ACC112 (cell line): ENCODE results near the gene EP400.
"Not testable (repeated sequence)": the region's sequence is repeated elsewhere in the genome, so short reads cannot be mapped to it uniquely, and the experiment has no call there.

ENCODE experiments used
- H2AFZ ChIP-seq: fragments of 200-600 bp; sonication (generic); one replicate; pipeline ENCODE4 v1.6.0; 2017; ENCODE audit warnings: antibody characterized with exemption, low read length; ENCODE audit not compliant: unreplicated experiment
- H3K27ac ChIP-seq: fragments of 200-600 bp; sonication (generic); 2 replicates; pipeline ENCODE4 v1.5.1; 2014; ENCODE audit warnings: low read depth, mild to moderate bottlenecking, antibody characterized with exemption, low read length, moderate library complexity
- H3K27me3 ChIP-seq: fragments of 200-600 bp; sonication (generic); 2 replicates; pipeline ENCODE4 v1.6.1; 2014; ENCODE audit warnings: mild to moderate bottlenecking, antibody characterized with exemption, low read length, moderate library complexity, mixed read lengths; ENCODE audit not compliant: insufficient read depth
- H3K36me3 ChIP-seq: fragments of 200-600 bp; sonication (generic); 2 replicates; pipeline ENCODE4 v1.6.1; 2016; ENCODE audit warnings: mild to moderate bottlenecking, antibody characterized with exemption, low read length, moderate library complexity, mixed read lengths; ENCODE audit not compliant: insufficient read depth
- H3K4me1 ChIP-seq: fragments of 200-600 bp; sonication (generic); one replicate; pipeline ENCODE4 v1.6.1; 2016; ENCODE audit warnings: low read length, mixed read lengths; ENCODE audit not compliant: insufficient read depth, unreplicated experiment, control insufficient read depth
- H3K4me3 ChIP-seq: fragments of 200-600 bp; sonication (generic); 2 replicates; pipeline ENCODE4 v1.5.1; 2014; ENCODE audit warnings: mild to moderate bottlenecking, low read depth, low read length
- H3K79me2 ChIP-seq: fragments of 200-600 bp; sonication (generic); one replicate; pipeline ENCODE4 v1.6.0; 2016; ENCODE audit warnings: low read length; ENCODE audit not compliant: control insufficient read depth, unreplicated experiment, insufficient read depth

EP400 gene

DNA sequence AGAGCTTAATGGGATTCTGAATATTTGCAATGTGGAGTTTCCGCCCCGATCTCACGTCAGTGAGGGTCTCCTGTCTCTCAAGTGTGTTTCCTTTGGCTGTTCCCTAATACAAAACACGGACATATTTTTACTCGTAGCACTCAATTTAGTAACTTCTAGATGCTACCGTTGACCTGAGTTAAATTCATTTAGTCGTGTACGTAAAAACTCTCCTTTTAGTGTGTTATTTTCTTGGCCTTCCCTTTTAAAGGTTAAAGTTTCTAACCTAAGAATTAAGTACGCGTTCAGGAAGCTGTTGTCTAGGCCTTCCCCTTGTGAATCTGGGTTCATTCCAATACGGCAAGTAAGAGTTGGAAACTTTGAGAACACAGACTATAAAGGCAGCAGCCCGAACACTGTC is 130.0 kb downstream of the EP400 start:
- Histone ChIP-seq H2AFZ (no peak overlapping the region), H3K27ac (no peak overlapping the region), H3K79me2 (peaks cover 5% of the 10 kb centered on the region), H3K4me1 (peaks cover 17% of the 10 kb centered on the region), H3K27me3 (no peaks in the 10 kb centered on the region), H3K4me3 (no peak overlapping the region), H3K36me3 (peaks cover 6% of the 10 kb centered on the region)

GRCh38 chr12:132080515-132080914 is 130.8 kb downstream of the EP400 start:
- H3K79me2 ChIP-seq: peaks cover 13% of the 10 kb centered on the region
- not testable (repeated sequence) for H3K27me3 ChIP-seq, H2AFZ ChIP-seq, H3K27ac ChIP-seq, H3K4me3 ChIP-seq, H3K36me3 ChIP-seq
- peaks cover 21% of the 10 kb centered on the region for H3K4me1 ChIP-seq

DNA sequence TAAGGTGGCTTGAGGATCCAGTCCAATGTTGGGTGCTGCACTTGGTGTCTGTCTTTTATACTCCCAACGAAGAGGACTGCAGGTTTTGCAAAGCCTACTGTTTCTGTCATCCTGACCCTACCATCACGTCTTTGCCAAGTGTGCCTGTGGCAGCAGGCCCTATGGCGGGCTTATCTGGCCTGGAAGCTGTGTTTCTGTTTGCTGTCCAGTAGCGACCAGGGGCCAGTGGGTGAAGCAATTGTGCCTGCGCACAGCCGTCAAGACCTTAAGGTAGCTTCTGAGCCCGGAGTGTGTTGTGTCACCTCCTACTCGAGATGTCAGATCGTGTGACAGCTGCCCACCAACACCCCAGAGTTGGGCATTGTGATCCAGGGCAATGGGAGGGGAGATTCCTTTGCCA is 131.7 kb downstream of the EP400 start:
- Histone ChIP-seq H3K27me3 (no peaks in the 10 kb centered on the region), H3K4me1 (peaks cover 26% of the 10 kb centered on the region), H3K4me3 (no peak overlapping the region), H3K27ac (no peak overlapping the region), H2AFZ (no peak overlapping the region), H3K79me2 (peaks cover 19% of the 10 kb centered on the region), H3K36me3 (peaks cover 8% of the 10 kb centered on the region)

DNA sequence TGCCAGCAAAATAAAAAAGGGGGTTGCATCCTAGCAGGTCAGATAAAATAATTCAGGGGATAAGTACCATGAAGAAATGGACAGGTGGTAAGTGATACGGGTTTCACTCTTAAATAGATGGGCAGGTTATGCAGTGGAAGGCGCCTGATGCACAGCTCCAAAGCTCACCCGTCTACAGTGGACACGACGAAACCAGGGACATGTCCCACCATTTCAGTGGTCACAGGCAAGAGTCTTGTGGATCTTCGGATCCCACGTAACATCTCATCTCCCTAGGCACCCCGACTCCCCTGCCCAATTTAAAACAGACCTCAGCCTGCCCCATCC is 133.8 kb downstream of the EP400 start:
- Histone ChIP-seq H3K27ac (no peak overlapping the region), H2AFZ (peak overlapping the region; percentile 75), H3K4me3 (peak overlapping the region; percentile 98), H3K27me3 (no peaks in the 10 kb centered on the region), H3K79me2 (peaks cover 30% of the 10 kb centered on the region), H3K36me3 (peaks cover 7% of the 10 kb centered on the region; the same call in 1 of the 2 replicates), H3K4me1 (peaks cover 21% of the 10 kb centered on the region)

DNA sequence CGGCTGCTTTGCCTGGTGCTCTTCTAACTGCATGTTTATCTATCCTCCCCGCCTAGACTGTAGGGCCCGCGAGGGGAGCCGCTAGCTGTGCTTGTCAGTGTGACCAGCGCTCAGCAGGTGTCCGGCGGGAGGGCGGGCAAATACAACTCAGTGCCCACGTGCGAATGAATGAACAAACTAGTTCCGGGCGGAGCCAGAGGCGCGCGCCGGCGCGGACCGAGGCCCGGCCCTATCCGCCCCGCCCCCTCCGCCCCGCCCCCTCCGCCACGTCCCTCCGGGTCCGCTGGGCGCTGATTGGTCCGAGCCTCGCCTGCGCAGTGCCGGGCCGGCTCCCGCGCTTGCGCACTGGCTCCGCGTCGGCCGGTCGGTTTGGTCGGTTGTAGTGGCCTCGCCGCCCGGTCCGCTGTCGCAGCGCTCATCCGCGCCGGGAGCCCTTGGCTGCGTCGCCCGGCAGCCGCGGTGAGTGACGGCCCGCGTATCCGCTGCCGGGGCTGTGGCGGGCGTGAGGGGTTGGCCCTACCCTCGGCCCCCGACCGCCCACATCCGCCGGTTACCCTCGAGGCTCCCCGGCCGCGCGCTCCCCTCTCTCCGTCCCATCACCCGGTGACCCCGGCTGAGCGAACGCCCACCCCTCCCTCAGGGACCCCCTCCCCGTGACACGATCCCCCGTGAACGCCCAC is 134.3 kb downstream of the EP400 start:
- peak overlapping the region; percentile 98 for H3K4me3 ChIP-seq
- no peaks in the 10 kb centered on the region for H3K27me3 ChIP-seq
- H3K27ac ChIP-seq: peak overlapping the region; percentile 85
- peak overlapping the region; percentile 75 for H2AFZ ChIP-seq
- H3K4me1 ChIP-seq: peaks cover 17% of the 10 kb centered on the region
- H3K36me3 ChIP-seq: peaks cover 7% of the 10 kb centered on the region; the same call in 1 of the 2 replicates
- peaks cover 30% of the 10 kb centered on the region for H3K79me2 ChIP-seq

DNA sequence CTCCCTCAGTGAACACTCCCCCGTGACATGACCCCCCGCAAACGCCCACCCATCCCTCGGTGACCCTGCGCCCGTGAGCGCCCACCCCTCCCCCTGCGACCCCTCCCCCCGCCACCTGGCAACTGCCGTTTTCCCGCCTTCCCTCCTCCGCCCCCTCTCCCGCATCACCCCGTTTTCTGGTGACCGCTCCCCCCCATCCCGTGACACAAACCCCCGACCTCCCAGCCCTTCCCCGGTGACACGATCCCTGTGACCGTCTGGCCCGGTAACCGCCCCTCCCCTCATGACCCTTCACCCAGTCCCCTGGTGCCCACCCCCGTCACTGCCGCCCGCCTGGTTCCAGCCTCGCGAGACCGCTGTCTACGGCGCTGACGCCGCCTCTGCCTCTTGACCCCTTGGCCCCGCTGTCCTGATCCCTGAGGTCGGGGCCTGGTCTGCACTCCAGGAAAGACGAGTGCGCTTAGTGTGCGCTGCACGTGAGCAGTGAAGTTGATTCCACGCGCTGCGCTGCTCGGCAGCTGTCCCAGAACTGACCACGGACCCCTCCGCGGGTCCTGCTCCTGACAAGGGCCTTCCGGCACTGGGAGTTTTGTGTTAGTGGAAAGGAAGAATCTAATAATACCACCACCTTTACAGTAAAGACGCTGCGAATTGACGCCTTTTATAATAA is 135.0 kb downstream of the EP400 start:
- Histone ChIP-seq H3K79me2 (peaks cover 32% of the 10 kb centered on the region), H3K4me1 (peaks cover 17% of the 10 kb centered on the region), H3K4me3 (peak overlapping the region; percentile 98), H3K36me3 (peaks cover 7% of the 10 kb centered on the region; the same call in 1 of the 2 replicates), H3K27me3 (no peaks in the 10 kb centered on the region), H2AFZ (peak overlapping the region; percentile 36), H3K27ac (peak overlapping the region; percentile 85; the same call in 1 of the 2 replicates)

DNA sequence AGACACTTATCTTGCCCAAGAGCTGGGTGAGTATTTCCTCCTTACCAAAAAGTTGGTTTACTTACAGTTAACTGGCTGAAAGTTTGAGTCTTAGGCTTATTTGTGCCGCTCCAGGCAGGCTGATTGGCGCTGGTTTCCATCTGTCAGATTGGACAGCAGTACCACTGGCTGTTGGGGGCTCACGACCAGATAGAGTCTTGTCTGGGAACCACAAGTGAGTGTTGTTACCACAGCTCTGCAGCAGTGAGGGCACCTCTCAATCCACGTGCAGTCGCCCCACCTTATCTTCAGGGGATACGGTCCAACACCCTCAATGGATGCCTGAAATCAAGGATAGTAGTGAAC is 135.5 kb downstream of the EP400 start:
- H3K27ac ChIP-seq: peak overlapping the region; percentile 85; the same call in 1 of the 2 replicates
- peaks cover 7% of the 10 kb centered on the region; the same call in 1 of the 2 replicates for H3K36me3 ChIP-seq
- peak overlapping the region; percentile 36 for H2AFZ ChIP-seq
- peaks cover 17% of the 10 kb centered on the region for H3K4me1 ChIP-seq
- peak overlapping the region; percentile 98 for H3K4me3 ChIP-seq
- peaks cover 36% of the 10 kb centered on the region for H3K79me2 ChIP-seq
- no peaks in the 10 kb centered on the region for H3K27me3 ChIP-seq

DNA sequence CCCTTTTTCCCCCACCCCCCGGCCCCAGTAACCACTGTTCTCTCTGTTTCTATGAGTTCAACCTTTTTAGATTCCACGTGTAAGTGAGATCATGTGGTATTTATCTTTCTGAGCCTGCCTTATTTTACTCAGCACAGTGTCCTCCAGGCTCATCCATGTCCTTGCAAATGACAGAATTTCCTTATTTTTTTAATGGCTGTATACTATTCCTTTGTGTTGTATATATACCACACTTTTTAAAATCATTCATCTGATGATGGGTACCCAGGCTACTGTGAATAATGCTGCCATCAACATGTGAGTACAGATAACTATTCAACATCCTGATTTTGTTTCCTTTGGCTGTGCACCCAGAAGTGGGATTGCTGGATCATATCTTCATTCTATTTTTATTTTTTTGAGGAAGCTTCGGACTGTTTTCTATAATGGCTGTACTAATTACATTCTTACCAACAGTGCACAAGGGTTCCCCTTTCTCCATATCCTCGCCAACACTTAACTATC is 139.7 kb downstream of the EP400 start:
- no peaks in the 10 kb centered on the region for H3K27me3 ChIP-seq
- no peak overlapping the region for H3K27ac ChIP-seq
- H3K4me1 ChIP-seq: peaks cover 13% of the 10 kb centered on the region
- peaks cover 7% of the 10 kb centered on the region; the same call in 1 of the 2 replicates for H3K36me3 ChIP-seq
- H3K4me3 ChIP-seq: no peak overlapping the region
- H2AFZ ChIP-seq: no peak overlapping the region
- peaks cover 46% of the 10 kb centered on the region for H3K79me2 ChIP-seq

GRCh38 chr12:132094269-132094891 is 144.6 kb downstream of the EP400 start:
- Histone ChIP-seq H3K4me1 (no peaks in the 10 kb centered on the region), H2AFZ (no peak overlapping the region), H3K27me3 (no peaks in the 10 kb centered on the region), H3K27ac (no peak overlapping the region), H3K4me3 (no peak overlapping the region), H3K36me3 (peaks cover 6% of the 10 kb centered on the region; the same call in 1 of the 2 replicates), H3K79me2 (peaks cover 36% of the 10 kb centered on the region)

- Histone ChIP-seq H3K4me1 (no peaks in the 10 kb centered on the region), H2AFZ (no peak overlapping the region), H3K4me3 (no peak overlapping the region), H3K27ac (no peak overlapping the region), H3K36me3 (peaks cover 6% of the 10 kb centered on the region; the same call in 1 of the 2 replicates), H3K79me2 (peaks cover 26% of the 10 kb centered on the region), H3K27me3 (no peaks in the 10 kb centered on the region)
Observed at GRCh38 chr12:132095520-132096409, 146.0 kb downstream of the EP400 start.
